Suppressor macrophage treated with lipopolysaccharide for 4 hours (primary cell): ENCODE measurements around the gene NXPE3.
"Not testable (repeated sequence)": the region's sequence is repeated elsewhere in the genome, so short reads cannot be mapped to it uniquely, and the experiment has no call there.

ENCODE experiments used
- DNase-seq: peaks from one replicate; pipeline ENCODE4 v3.0.0-alpha.2; 2020

The NXPE3 gene

GRCh38 chr3:101853982-101854381 is 75.0 kb downstream of the NXPE3 start:
- no peak for DNase-seq

GRCh38 chr3:101854608-101855304 is 75.7 kb downstream of the NXPE3 start:
- DNase-seq: no peak

GRCh38 chr3:101857301-101857741 is 78.3 kb downstream of the NXPE3 start:
- DNase-seq: no peak

GRCh38 chr3:101858464-101859030 is 79.5 kb downstream of the NXPE3 start:
- DNase-seq: no peak

- DNase-seq: no peak
These were observed 81.0 kb downstream of the NXPE3 start for GRCh38 chr3:101859882-101860448.

- DNase-seq: peak; percentile 73
These were observed 82.3 kb downstream of the NXPE3 start for GRCh38 chr3:101861212-101861788.

GRCh38 chr3:101861789-101862415 is 82.9 kb downstream of the NXPE3 start:
- no peak for DNase-seq

GRCh38 chr3:101862416-101863165 is 83.6 kb downstream of the NXPE3 start:
- no peak for DNase-seq

GRCh38 chr3:101864926-101865325 is 85.9 kb downstream of the NXPE3 start:
- not testable (repeated sequence) for DNase-seq

GRCh38 chr3:101865751-101866509 is 86.9 kb downstream of the NXPE3 start:
- DNase-seq: no peak

- DNase-seq: no peak
These were observed 88.5 kb downstream of the NXPE3 start for GRCh38 chr3:101867511-101867910.

- no peak for DNase-seq
These were observed 89.0 kb downstream of the NXPE3 start for GRCh38 chr3:101867996-101868395.

GRCh38 chr3:101868534-101869464 is 89.8 kb downstream of the NXPE3 start:
- no peak for DNase-seq

GRCh38 chr3:101870138-101870537 is 91.1 kb downstream of the NXPE3 start:
- DNase-seq: no peak

- peak; percentile 90 for DNase-seq
These were observed 94.6 kb downstream of the NXPE3 start for GRCh38 chr3:101873619-101874018.

GRCh38 chr3:101876142-101876541 is 97.1 kb downstream of the NXPE3 start:
- DNase-seq: peak; percentile 68
